B cell (primary cell): ENCODE data around the gene PLCXD1. TPM values are rescaled to one million over a fixed set of nuclear protein-coding genes. Genes with fewer than 3 reads are reported as not detected.

Experiments used
- ATAC-seq: fragments of 200-7000 bp; cut with Tn5 transposase; one replicate; pipeline ENCODE4 v1.10.0; 2021; ENCODE audit warnings: low read depth, mild to moderate bottlenecking, moderate number of reproducible peaks, moderate library complexity
- CTCF ChIA-PET: fragments of 350-600 bp; sonication (Branson Sonifier 250); formaldehyde crosslinking; loops from one replicate; lab custom pipeline; 2021; ENCODE audit warnings: antibody characterized with exemption, inconsistent platforms; lab: Charles Lee
- POLR2A ChIA-PET: fragments of 350-600 bp; sonication (Branson Sonifier 250); formaldehyde crosslinking; loops from one replicate; lab custom pipeline; 2021; ENCODE audit warnings: antibody characterized with exemption; lab: Charles Lee
- DNase-seq: peaks from one replicate; pipeline ENCODE4 v3.0.0; 2013
- H2AFZ ChIP-seq: 2 replicates; pipeline ENCODE4 v1.6.1; 2012; ENCODE audit warnings: mild to moderate bottlenecking, low read depth, low read length; ENCODE audit not compliant: insufficient read depth, poor library complexity, severe bottlenecking
- H3K27ac ChIP-seq, 2 donors: 1 replicate in 1 of 2; 2 replicates in 1 of 2; pipeline ENCODE4 v1.5.1; 2012 to 2013; ENCODE audit warnings: low read length in 2 of 2, mild to moderate bottlenecking in 2 of 2, moderate library complexity in 1 of 2
- H3K27me3 ChIP-seq, 4 experiments: fragments of 200-600 bp in 1 of 4; sonication (generic) in 1 of 4; replicated peaks in 1 of 4; 1 replicate in 2 of 4; 2 replicates in 2 of 4; pipeline versions ENCODE4 v1.6.1 to v1.7.0; 2013 to 2016; ENCODE audit warnings: low read length in 3 of 4, mild to moderate bottlenecking in 2 of 4, mixed read lengths in 1 of 4, moderate library complexity in 1 of 4; ENCODE audit not compliant: insufficient read depth in 4 of 4, control insufficient read depth in 3 of 4; ENCODE audit errors: control extremely low read depth in 1 of 4
- H3K36me3 ChIP-seq, 2 experiments: replicated peaks in 1 of 2; 1 replicate in 1 of 2; 2 replicates in 1 of 2; pipeline versions ENCODE4 v1.6.1 to v1.7.1; 2013; ENCODE audit warnings: low read length in 1 of 2; ENCODE audit not compliant: insufficient read depth in 2 of 2, control insufficient read depth in 1 of 2; ENCODE audit errors: control extremely low read depth in 1 of 2, extremely low read depth in 1 of 2
- H3K4me1 ChIP-seq, 2 donors: fragments of 200-600 bp in 1 of 2; sonication (generic) in 1 of 2; 1 replicate in 1 of 2; 2 replicates in 1 of 2; pipeline versions ENCODE4 v1.5.1 to v1.6.1; 2013 to 2017; ENCODE audit warnings: low read length in 2 of 2; ENCODE audit not compliant: control insufficient read depth in 2 of 2, insufficient read depth in 2 of 2
- H3K4me2 ChIP-seq: replicated peaks from 2 replicates; pipeline ENCODE3; 2012; ENCODE audit warnings: mild to moderate bottlenecking, low read depth, low read length; ENCODE audit not compliant: poor library complexity, severe bottlenecking
- H3K4me3 ChIP-seq, 5 experiments: fragments of 200-600 bp in 1 of 5; sonication (generic) in 1 of 5; 1 replicate in 3 of 5; 2 replicates in 2 of 5; pipeline versions ENCODE4 v1.5.1 to v1.7.0; 2011 to 2016; ENCODE audit warnings: low read length in 4 of 5, mild to moderate bottlenecking in 4 of 5, low read depth in 2 of 5, control low read depth in 1 of 5, moderate library complexity in 1 of 5; ENCODE audit not compliant: insufficient read depth in 1 of 5; ENCODE audit errors: control extremely low read depth in 1 of 5, extremely low read depth in 1 of 5
- H3K79me2 ChIP-seq: fragments of 200-600 bp; sonication (generic); one replicate; pipeline ENCODE4 v1.6.0; 2016; ENCODE audit warnings: low read length; ENCODE audit not compliant: control insufficient read depth, insufficient read depth
- H3K9ac ChIP-seq: fragments of 200-600 bp; sonication (generic); 2 replicates; pipeline ENCODE4 v1.6.1; 2017; ENCODE audit warnings: mild to moderate bottlenecking, low read length, moderate library complexity
- H3K9me3 ChIP-seq, 3 donors: one replicate each; pipeline versions ENCODE4 v1.6.1 to v1.7.1; 2013; ENCODE audit warnings: low read length in 2 of 3; ENCODE audit not compliant: control insufficient read depth in 2 of 3, insufficient read depth in 1 of 3; ENCODE audit errors: control extremely low read depth in 1 of 3
- H4K20me1 ChIP-seq: 2 replicates; pipeline ENCODE4 v1.6.0; 2012; ENCODE audit warnings: mild to moderate bottlenecking, low read length; ENCODE audit not compliant: insufficient read depth, control insufficient read depth, poor library complexity, severe bottlenecking
- H3K27ac Mint-ChIP-seq: one replicate; pipeline ENCODE4 v1.8.0; 2021; ENCODE audit warnings: mixed read lengths
- H3K27me3 Mint-ChIP-seq: one replicate; pipeline ENCODE4 v1.8.0; 2021; ENCODE audit warnings: mixed read lengths
- H3K4me1 Mint-ChIP-seq: one replicate; pipeline ENCODE4 v1.8.0; 2021; ENCODE audit warnings: mixed read lengths
- H3K4me3 Mint-ChIP-seq: one replicate; pipeline ENCODE4 v1.8.0; 2021; ENCODE audit warnings: mixed read lengths
- H3K9me3 Mint-ChIP-seq: one replicate; pipeline ENCODE4 v1.8.0; 2022; ENCODE audit warnings: mixed read lengths; ENCODE audit not compliant: insufficient read depth
- CTCF ChIP-seq: fragments of 200-600 bp; IDR thresholded peaks from one replicate; pipeline ENCODE4 v1.8.0; 2022; ENCODE audit warnings: antibody characterized with exemption, mild to moderate bottlenecking
- EZH2 ChIP-seq: IDR thresholded peaks from 2 replicates; pipeline ENCODE4 v1.6.1; 2012; ENCODE audit warnings: borderline replicate concordance, low read depth, mild to moderate bottlenecking, moderate library complexity, low read length; ENCODE audit not compliant: insufficient read depth, poor library complexity, severe bottlenecking
- WGBS: methylation state at CpG from one replicate; pipeline ENCODE4 v1.1.5; 2013; ENCODE audit warnings: missing lambda C conversion rate; ENCODE audit not compliant: insufficient coverage; 5-methylcytosine and 5-hydroxymethylcytosine counted together
- intact Hi-C: fragments of 100-400 bp; cut with micrococcal nuclease; formaldehyde crosslinking; loops from one replicate; pipeline ENCODE4 v1.10.0; 2022
- polyA plus RNA-seq: library from polyadenylated mRNA; depleted of rRNA; stranded (reverse); fragments of >200 nt; gene quantifications from 2 replicates; pipeline ENCODE4 v1.2.3, GENCODE V29; 2012
- total RNA-seq, 2 donors: library from RNA; stranded (reverse); fragments of 120-200 nt in 1 of 2; gene quantifications; 1 replicate in 1 of 2; 2 replicates in 1 of 2; pipeline versions ENCODE4 v1.2.3 to v1.2.4, GENCODE V29; 2013 to 2022

The PLCXD1 gene
- total and polyA plus RNA-seq, 2 donors (not counting 1 experiment from before 2014, with no cell fraction given), result 30.4 to 38.5 TPM

GRCh38 chrX:252244-252956 is 28.8 kb upstream of the PLCXD1 start:
- H3K4me1 Mint-ChIP-seq, result peaks cover 8% of the 10 kb centered on the region
- DNase-seq, result peak; percentile 8
- 97% methylated on average over 12 of the region's 12 CpGs for WGBS

More at GRCh38 chrX:252244-252956, 28.8 kb upstream of the PLCXD1 start:
- no peak overlapping the region for H3K4me2 ChIP-seq
- no peak overlapping the region for H3K4me3 ChIP-seq
- H3K4me3 Mint-ChIP-seq, result peak overlapping the region; percentile 14
- no peaks in the 10 kb centered on the region for H4K20me1 ChIP-seq
- H3K27ac Mint-ChIP-seq, result peak overlapping the region; percentile 38
- H2AFZ ChIP-seq, result no peak overlapping the region
- no peaks in the 10 kb centered on the region for H3K79me2 ChIP-seq
- no peaks in the 10 kb centered on the region for H3K27me3 Mint-ChIP-seq
- peaks cover 9% of the 10 kb centered on the region for H3K9me3 Mint-ChIP-seq
- TF ChIP-seq CTCF (no peak), EZH2 (no peak)
- H3K4me1 ChIP-seq, result peaks cover 0 to 5% of the 10 kb centered on the region in 2 donors
- H3K27ac ChIP-seq, result no peak overlapping the region
- no peak overlapping the region for H3K9ac ChIP-seq
- no peaks in the 10 kb centered on the region for H3K36me3 ChIP-seq
- ATAC-seq, result no peak
- intact Hi-C loops, result no loop called here
- H3K27me3 ChIP-seq, result no peaks in the 10 kb centered on the region
- CTCF ChIA-PET, result no interaction called here
- POLR2A ChIA-PET, result no interaction called here
- peaks cover 0 to 24% (median 0%) of the 10 kb centered on the region in 3 donors for H3K9me3 ChIP-seq
